Left kidney (tissue), 2 donors: ENCODE results near the gene SPATA17. TPM values are rescaled to one million over a fixed set of nuclear protein-coding genes. Genes with fewer than 3 reads are reported as not detected.
"Not testable (repeated sequence)": the region's sequence is repeated elsewhere in the genome, so short reads cannot be mapped to it uniquely, and the experiment has no call there.

Source experiments
- DNase-seq: peaks from one replicate; pipeline ENCODE4 v3.0.0-alpha.2; 2013
- polyA plus RNA-seq: library from polyadenylated mRNA; unstranded; fragments of 120-200 nt; gene quantifications from one replicate; pipeline ENCODE4 v1.2.1, GENCODE V29; 2013; ENCODE audit not compliant: insufficient read length

The SPATA17 gene
- polyA plus RNA-seq, 1 donor, result 17.0 TPM

GRCh38 chr1:217674028-217674729 lies 43.0 kb downstream of the SPATA17 start:
- DNase-seq, result no peak

- DNase-seq, result no peak
Measured at GRCh38 chr1:217681806-217682205, 50.7 kb downstream of the SPATA17 start.

GRCh38 chr1:217687511-217687910 lies 56.4 kb downstream of the SPATA17 start:
- no peak for DNase-seq

GRCh38 chr1:217696140-217696539 lies 65.0 kb downstream of the SPATA17 start:
- DNase-seq, result not testable (repeated sequence)

GRCh38 chr1:217703326-217703725 lies 72.2 kb downstream of the SPATA17 start:
- no peak for DNase-seq

GRCh38 chr1:217712925-217713597 lies 81.9 kb downstream of the SPATA17 start:
- no peak for DNase-seq

GRCh38 chr1:217715681-217716080 lies 84.5 kb downstream of the SPATA17 start:
- no peak for DNase-seq

- DNase-seq, result no peak
Measured at GRCh38 chr1:217717959-217718358, 86.8 kb downstream of the SPATA17 start.

GRCh38 chr1:217718873-217719272 lies 87.7 kb downstream of the SPATA17 start:
- no peak for DNase-seq

- no peak for DNase-seq
Measured at GRCh38 chr1:217721692-217722091, 90.5 kb downstream of the SPATA17 start.

- no peak for DNase-seq
Measured at GRCh38 chr1:217734973-217735372, 103.8 kb downstream of the SPATA17 start.

- DNase-seq, result peak; percentile 4
Measured at GRCh38 chr1:217747156-217747769, 116.1 kb downstream of the SPATA17 start.

- DNase-seq, result no peak
Measured at GRCh38 chr1:217769768-217770167, 138.6 kb downstream of the SPATA17 start.

- no peak for DNase-seq
Measured at GRCh38 chr1:217770918-217771317, 139.8 kb downstream of the SPATA17 start.

- DNase-seq, result no peak
Measured at GRCh38 chr1:217776693-217777092, 145.5 kb downstream of the SPATA17 start.

- DNase-seq, result no peak
Measured at GRCh38 chr1:217781056-217781455, 149.9 kb downstream of the SPATA17 start.

- DNase-seq, result no peak
Measured at GRCh38 chr1:217791091-217791490, 159.9 kb downstream of the SPATA17 start.

GRCh38 chr1:217805792-217806191 lies 174.6 kb downstream of the SPATA17 start:
- no peak for DNase-seq

GRCh38 chr1:217812175-217812574 lies 181.0 kb downstream of the SPATA17 start:
- no peak for DNase-seq

- DNase-seq, result no peak
Measured at GRCh38 chr1:217813031-217813430, 181.9 kb downstream of the SPATA17 start.

GRCh38 chr1:217837691-217838090 lies 206.5 kb downstream of the SPATA17 start:
- DNase-seq, result no peak

- DNase-seq, result no peak
Measured at GRCh38 chr1:217839161-217839560, 208.0 kb downstream of the SPATA17 start.

- DNase-seq, result no peak
Measured at GRCh38 chr1:217846733-217847132, 215.6 kb downstream of the SPATA17 start.
